GM12878 (cell line): ENCODE data around the gene FAM120B. TPM values are rescaled to one million over a fixed set of nuclear protein-coding genes. Genes with fewer than 3 reads are reported as not detected.

ENCODE experiments used
- ATAC-seq: fragments of 200-7000 bp; cut with Tn5 transposase; 3 replicates; pipeline ENCODE4 v1.9.1; 2020; ENCODE audit warnings: mild to moderate bottlenecking, moderate library complexity
- BruUV-seq: library from RNA; stranded (reverse); fragments of 400-500 nt; replicated peaks from 2 replicates; lab custom pipeline; 2021; lab: Mats Ljungman, UMichigan
- CTCF ChIA-PET: fragments of 300-600 bp; sonication (Branson Sonifier 250); formaldehyde crosslinking; extraction: SDS; loops from one replicate; lab custom pipeline; 2021; ENCODE audit warnings: inconsistent platforms; lab: Yijun Ruan, JAX
- POLR2A ChIA-PET: fragments of 350-600 bp; formaldehyde crosslinking; extraction: SDS; loops from one replicate; lab custom pipeline; 2021; ENCODE audit warnings: inconsistent platforms; lab: Charles Lee
- RAD21 ChIA-PET: fragments of 300-600 bp; sonication (Branson Sonifier 250); formaldehyde crosslinking; loops from one replicate; lab custom pipeline; 2023; ENCODE audit warnings: antibody characterized with exemption; ENCODE audit not compliant: unreplicated experiment; lab: Charles Lee
- SMC1A ChIA-PET: fragments of 300-600 bp; sonication (Branson Sonifier 250); formaldehyde crosslinking; loops from one replicate; lab custom pipeline; 2023; ENCODE audit not compliant: unreplicated experiment, uncharacterized antibody; lab: Charles Lee
- DNase-seq: peaks from one replicate; pipeline ENCODE4 v3.0.0-alpha.2; 2011; ENCODE audit warnings: low read depth, low spot score
- FAIRE-seq: peaks from 3 replicates; lab custom pipeline; 2011; peaks lifted over from hg19 to GRCh38; lab: Jason Lieb, UNC
- H2AFZ ChIP-seq: 2 replicates; pipeline ENCODE4 v1.6.0; 2011; ENCODE audit warnings: low read depth, low read length, control low read depth; ENCODE audit not compliant: control insufficient read depth
- H3K27ac ChIP-seq: 2 replicates; pipeline ENCODE4 v1.5.1; 2011; ENCODE audit warnings: control low read depth; ENCODE audit not compliant: control insufficient read depth, insufficient read depth
- H3K27me3 ChIP-seq, 2 experiments: replicated peaks in 1 of 2; 2 replicates each; pipeline versions ENCODE4 v1.6.0 to v1.6.1; 2011; ENCODE audit warnings: low read length in 1 of 2; ENCODE audit not compliant: control insufficient read depth in 2 of 2, insufficient read depth in 2 of 2
- H3K36me3 ChIP-seq, 2 experiments: 2 replicates each; pipeline ENCODE4 v1.5.1; 2011; ENCODE audit warnings: low read length in 1 of 2; ENCODE audit not compliant: control insufficient read depth in 2 of 2, insufficient read depth in 2 of 2
- H3K4me1 ChIP-seq: 2 replicates; pipeline ENCODE4 v1.6.1; 2011; ENCODE audit warnings: mild to moderate bottlenecking, low read length, moderate library complexity, mixed read lengths; ENCODE audit not compliant: control insufficient read depth, insufficient read depth
- H3K4me2 ChIP-seq: 2 replicates; pipeline ENCODE4 v1.6.0; 2011; ENCODE audit warnings: control low read depth; ENCODE audit not compliant: control insufficient read depth, insufficient read depth
- H3K4me3 ChIP-seq: fragments of 200-600 bp; sonication (generic); 2 replicates; pipeline ENCODE4 v1.5.1; 2016
- H3K79me2 ChIP-seq: 2 replicates; pipeline ENCODE4 v1.6.0; 2011; ENCODE audit warnings: low read length; ENCODE audit not compliant: control insufficient read depth, insufficient read depth
- H3K9ac ChIP-seq: 2 replicates; pipeline ENCODE4 v1.8.0; 2011; ENCODE audit warnings: low read length, control low read depth, mixed read lengths; ENCODE audit not compliant: control insufficient read depth, insufficient read depth
- H3K9me3 ChIP-seq: replicated peaks from 3 replicates; pipeline ENCODE4 v1.5.1; 2011; ENCODE audit warnings: mild to moderate bottlenecking, low read length; ENCODE audit not compliant: control insufficient read depth, insufficient read depth
- H4K20me1 ChIP-seq: 2 replicates; pipeline ENCODE4 v1.6.0; 2011; ENCODE audit not compliant: control insufficient read depth, insufficient read depth
- BHLHE40 ChIP-seq, 2 experiments: fragments of 450-650 bp in 1 of 2; IDR thresholded peaks; 2 replicates each; pipeline ENCODE4 v1.6.1; 2011 to 2017; ENCODE audit warnings: low read depth in 2 of 2, borderline replicate concordance in 1 of 2, improper control_type of control experiment in 1 of 2, low read length in 1 of 2, mild to moderate bottlenecking in 1 of 2
- BRCA1 ChIP-seq: IDR thresholded peaks from 2 replicates; pipeline ENCODE4 v1.6.1; 2011; ENCODE audit warnings: low read depth, low read length, improper control_type of control experiment
- CBFB ChIP-seq: IDR thresholded peaks from 2 replicates; pipeline ENCODE4 v1.6.1; 2016; ENCODE audit warnings: antibody characterized with exemption, low read depth
- CHD4 ChIP-seq: fragments of 200-600 bp; sonication (generic); IDR thresholded peaks from 2 replicates; pipeline ENCODE4 v1.6.1; 2016; ENCODE audit warnings: mild to moderate bottlenecking
- DPF2 ChIP-seq: fragments of 450-650 bp; IDR thresholded peaks from 2 replicates; pipeline ENCODE4 v1.6.1; 2017; ENCODE audit warnings: mild to moderate bottlenecking
- KAT2A ChIP-seq: conservative IDR thresholded peaks from 2 replicates; pipeline ENCODE4 v1.6.1; 2011; ENCODE audit warnings: low read depth, low read length; ENCODE audit not compliant: control insufficient read depth
- MXI1 ChIP-seq: fragments of 150-350 bp; IDR thresholded peaks from 2 replicates; pipeline ENCODE4 v1.6.1; 2011; ENCODE audit warnings: low read depth, mild to moderate bottlenecking, inconsistent platforms, low read length, improper control_type of control experiment
- MYB ChIP-seq: fragments of 150-350 bp; IDR thresholded peaks from 2 replicates; pipeline ENCODE4 v1.6.1; 2014; ENCODE audit warnings: mild to moderate bottlenecking, low read depth, low read length, borderline replicate concordance
- NR2F1 ChIP-seq: fragments of 450-650 bp; conservative IDR thresholded peaks from 2 replicates; pipeline ENCODE4 v1.6.1; 2017; ENCODE audit warnings: mild to moderate bottlenecking
- ZNF217 ChIP-seq: fragments of 450-650 bp; IDR thresholded peaks from 2 replicates; pipeline ENCODE4 v1.6.1; 2017; ENCODE audit warnings: antibody characterized with exemption, mild to moderate bottlenecking
- ZNF274 ChIP-seq: IDR thresholded peaks from one replicate; pipeline ENCODE4 v1.8.0; 2011; ENCODE audit not compliant: insufficient read length, insufficient read depth
- WGBS: methylation state at CpG from one replicate; pipeline ENCODE4 v1.1.6; 2016; ENCODE audit warnings: low lambda C conversion rate; ENCODE audit not compliant: insufficient replicate concordance, insufficient coverage; ENCODE audit errors: missing lambda C conversion rate; 5-methylcytosine and 5-hydroxymethylcytosine counted together
- in situ Hi-C: fragments of 300-500 bp; cut with MboI; formaldehyde crosslinking; loops from 9 replicates; pipeline ENCODE4 v1.14.3; 2018; ENCODE audit warnings: mixed read lengths
- intact Hi-C: fragments of 100-400 bp; cut with micrococcal nuclease; formaldehyde crosslinking; loops from one replicate; pipeline ENCODE4 v1.14.2; 2022; ENCODE audit not compliant: unreplicated experiment
- polyA plus RNA-seq, 11 experiments: library from polyadenylated mRNA; depleted of rRNA in 4 of 11; unstranded in 6 of 11; stranded (reverse) in 5 of 11; fragments of >200 nt; fragmentation: Nextera tagmentation in 4 of 11; fragmentation: Illumina TruSeq in 1 of 11; extraction: Ambion mirVana in 4 of 11; extraction: Trizol in 1 of 11; gene quantifications; 1 replicate in 1 of 11; 2 replicates in 10 of 11; pipeline versions ENCODE4 v1.2.1 to v1.2.3, GENCODE V29; 2011 to 2016; ENCODE audit warnings: inconsistent platforms in 2 of 11, missing spikeins in 2 of 11, low read depth in 1 of 11
- total RNA-seq, 4 experiments: library from RNA; depleted of rRNA in 3 of 4; stranded (reverse); fragments of >200 nt in 3 of 4; fragmentation: Illumina TruSeq in 1 of 4; extraction: Trizol in 1 of 4; gene quantifications; 2 replicates each; pipeline versions ENCODE4 v1.2.1 to v1.2.3, GENCODE V29; 2013 to 2021
- TF ChIP-seq, protein P1 (sequence below): IDR thresholded peaks from 2 replicates; pipeline ENCODE4 v1.6.1; 2012; ENCODE audit warnings: mild to moderate bottlenecking, low read depth, low read length
- TF ChIP-seq, protein P2 (sequence below): IDR thresholded peaks from 2 replicates; pipeline ENCODE4 v1.6.1; 2011; ENCODE audit warnings: mild to moderate bottlenecking, low read depth, low read length, moderate library complexity; ENCODE audit not compliant: insufficient replicate concordance

Gene FAM120B
- total and polyA plus RNA-seq, 10 of the 15 experiments (the other 5 are each of a cell fraction or from before 2014, with no cell fraction given), result 3.3 to 21.6 (median 15.3) TPM

DNA sequence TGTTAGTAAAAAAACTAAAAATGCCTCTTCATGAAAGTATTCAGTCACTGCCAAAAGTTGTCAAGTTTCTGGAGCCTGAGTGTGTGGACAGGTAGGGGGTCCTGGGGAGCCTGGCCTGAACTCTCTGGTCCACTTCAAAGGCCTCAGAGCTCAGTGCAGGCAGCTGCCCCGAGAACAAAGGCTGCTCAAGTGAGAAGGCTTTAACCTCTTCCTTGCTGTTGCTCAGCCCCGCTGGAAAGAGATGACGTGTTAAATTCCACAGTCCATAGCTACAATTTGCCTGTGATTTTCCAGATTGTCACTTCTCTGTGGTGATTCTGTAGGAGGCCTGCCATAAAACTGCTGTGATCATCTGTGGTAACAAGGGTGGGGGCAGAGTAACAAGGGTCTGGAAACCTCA lies 96.9 kb downstream of the FAM120B start:
- in situ Hi-C loops (no loop called here), intact Hi-C loops (no loop called here)
- no peaks in the 10 kb centered on the region for H3K79me2 ChIP-seq
- ChIA-PET SMC1A (no interaction called here), RAD21 (no interaction called here), POLR2A (no interaction called here), CTCF (no interaction called here)
- no peaks in the 10 kb centered on the region for H3K27me3 ChIP-seq
- H3K4me2 ChIP-seq, result no peak overlapping the region
- no peak overlapping the region for H2AFZ ChIP-seq
- no peak overlapping the region for H3K9ac ChIP-seq
- peaks cover 6 to 31% of the 10 kb centered on the region in 2 experiments; a peak in 3 of 4 replicates for H3K36me3 ChIP-seq
- TF ChIP-seq, protein P1, sequence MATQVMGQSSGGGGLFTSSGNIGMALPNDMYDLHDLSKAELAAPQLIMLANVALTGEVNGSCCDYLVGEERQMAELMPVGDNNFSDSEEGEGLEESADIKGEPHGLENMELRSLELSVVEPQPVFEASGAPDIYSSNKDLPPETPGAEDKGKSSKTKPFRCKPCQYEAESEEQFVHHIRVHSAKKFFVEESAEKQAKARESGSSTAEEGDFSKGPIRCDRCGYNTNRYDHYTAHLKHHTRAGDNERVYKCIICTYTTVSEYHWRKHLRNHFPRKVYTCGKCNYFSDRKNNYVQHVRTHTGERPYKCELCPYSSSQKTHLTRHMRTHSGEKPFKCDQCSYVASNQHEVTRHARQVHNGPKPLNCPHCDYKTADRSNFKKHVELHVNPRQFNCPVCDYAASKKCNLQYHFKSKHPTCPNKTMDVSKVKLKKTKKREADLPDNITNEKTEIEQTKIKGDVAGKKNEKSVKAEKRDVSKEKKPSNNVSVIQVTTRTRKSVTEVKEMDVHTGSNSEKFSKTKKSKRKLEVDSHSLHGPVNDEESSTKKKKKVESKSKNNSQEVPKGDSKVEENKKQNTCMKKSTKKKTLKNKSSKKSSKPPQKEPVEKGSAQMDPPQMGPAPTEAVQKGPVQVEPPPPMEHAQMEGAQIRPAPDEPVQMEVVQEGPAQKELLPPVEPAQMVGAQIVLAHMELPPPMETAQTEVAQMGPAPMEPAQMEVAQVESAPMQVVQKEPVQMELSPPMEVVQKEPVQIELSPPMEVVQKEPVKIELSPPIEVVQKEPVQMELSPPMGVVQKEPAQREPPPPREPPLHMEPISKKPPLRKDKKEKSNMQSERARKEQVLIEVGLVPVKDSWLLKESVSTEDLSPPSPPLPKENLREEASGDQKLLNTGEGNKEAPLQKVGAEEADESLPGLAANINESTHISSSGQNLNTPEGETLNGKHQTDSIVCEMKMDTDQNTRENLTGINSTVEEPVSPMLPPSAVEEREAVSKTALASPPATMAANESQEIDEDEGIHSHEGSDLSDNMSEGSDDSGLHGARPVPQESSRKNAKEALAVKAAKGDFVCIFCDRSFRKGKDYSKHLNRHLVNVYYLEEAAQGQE, result no peak
- no peak for TF ChIP-seq CHD4
- no peak for TF ChIP-seq ZNF217
- TF ChIP-seq, protein P2, sequence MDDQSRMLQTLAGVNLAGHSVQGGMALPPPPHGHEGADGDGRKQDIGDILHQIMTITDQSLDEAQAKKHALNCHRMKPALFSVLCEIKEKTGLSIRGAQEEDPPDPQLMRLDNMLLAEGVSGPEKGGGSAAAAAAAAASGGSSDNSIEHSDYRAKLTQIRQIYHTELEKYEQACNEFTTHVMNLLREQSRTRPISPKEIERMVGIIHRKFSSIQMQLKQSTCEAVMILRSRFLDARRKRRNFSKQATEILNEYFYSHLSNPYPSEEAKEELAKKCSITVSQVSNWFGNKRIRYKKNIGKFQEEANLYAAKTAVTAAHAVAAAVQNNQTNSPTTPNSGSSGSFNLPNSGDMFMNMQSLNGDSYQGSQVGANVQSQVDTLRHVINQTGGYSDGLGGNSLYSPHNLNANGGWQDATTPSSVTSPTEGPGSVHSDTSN, result no peak
- TF ChIP-seq BRCA1, result no peak
- no peak for TF ChIP-seq BHLHE40 (IDR thresholded peaks at IDR 0.05; ENCODE audit: borderline replicate concordance in 1 of 2, low read depth in 2 of 2, low read length in 1 of 2)
- TF ChIP-seq CBFB, result no peak
- no peak for TF ChIP-seq MYB
- TF ChIP-seq MXI1, result no peak
- TF ChIP-seq DPF2, result no peak
- no peak for TF ChIP-seq KAT2A
- no peak for TF ChIP-seq NR2F1
- TF ChIP-seq ZNF274, result no peak
- H3K4me1 ChIP-seq, result no peaks in the 10 kb centered on the region
- H3K4me3 ChIP-seq, result no peak overlapping the region
- DNase-seq (no peak), ATAC-seq (no peak), FAIRE-seq (no peak)
- WGBS, result 96% methylated on average over 3 of the region's 3 CpGs
- no peaks in the 10 kb centered on the region for H4K20me1 ChIP-seq
- BruUV-seq, result no TSS peak
- H3K27ac ChIP-seq, result no peak overlapping the region
- no peaks in the 10 kb centered on the region for H3K9me3 ChIP-seq
